ENCODE measurements around the gene POLR3B. TPM values are rescaled to one million over a fixed set of nuclear protein-coding genes. Genes with fewer than 3 reads are reported as not detected.

POLR3B gene
- polyA plus RNA-seq, 3 donors, result 15.3 to 18.2 (median 15.8) TPM

- DNase-seq (ENCODE audit: extremely low read depth in 1 of 11, low read depth in 9 of 11, low spot score in 4 of 11), result peak in 6 of 11 donors; percentile 8 to 44 (median 24)
Observed at GRCh38 chr12:106386813-106387535, 29.4 kb downstream of the POLR3B start.

- DNase-seq (ENCODE audit: extremely low read depth in 1 of 11, low read depth in 9 of 11, low spot score in 4 of 11), result no peak
Observed at GRCh38 chr12:106387848-106388377, 30.4 kb downstream of the POLR3B start.

DNA sequence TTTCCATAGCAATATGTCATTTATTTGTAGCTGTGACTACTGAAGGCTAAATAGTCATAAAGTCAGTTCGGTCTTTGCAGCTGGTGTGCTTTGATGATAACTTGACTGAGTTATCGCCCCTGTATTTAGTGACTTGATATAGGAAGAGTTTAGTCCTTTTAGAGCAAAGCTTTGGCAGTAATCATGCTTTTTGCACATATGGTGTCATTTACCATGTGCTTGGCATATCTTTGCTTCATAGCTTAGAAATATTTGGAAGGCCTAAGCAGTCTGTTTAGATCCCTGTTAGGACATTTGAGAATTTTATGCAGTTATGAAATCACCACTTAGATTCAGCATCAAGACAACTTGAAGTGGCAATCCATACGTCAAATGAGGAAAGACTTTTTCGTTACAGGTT, 31.6 kb downstream of the POLR3B start:
- peak in 4 of 11 donors; percentile 3 to 13 (median 8) for DNase-seq (ENCODE audit: extremely low read depth in 1 of 11, low read depth in 9 of 11, low spot score in 4 of 11)

DNA sequence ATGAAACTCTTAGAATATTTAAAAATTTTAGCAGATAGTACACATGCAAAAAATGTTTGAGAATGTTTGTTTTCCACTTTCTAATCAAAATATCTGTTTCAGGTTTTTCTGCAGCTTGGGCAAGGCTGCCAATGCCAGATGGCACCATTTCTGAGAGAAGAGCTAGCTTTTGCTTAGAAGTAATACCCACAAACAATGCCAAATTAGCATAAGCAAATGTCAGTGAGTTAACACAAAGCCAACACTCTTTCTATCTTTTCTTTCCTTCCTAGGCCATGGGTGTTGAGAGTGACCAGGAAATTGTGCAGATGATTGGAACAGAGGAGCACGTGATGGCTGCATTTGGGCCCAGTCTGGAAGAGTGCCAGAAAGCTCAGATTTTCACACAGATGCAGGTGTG, 35.2 kb downstream of the POLR3B start:
- no peak for DNase-seq (ENCODE audit: extremely low read depth in 1 of 11, low read depth in 9 of 11, low spot score in 4 of 11)

- no peak for DNase-seq (ENCODE audit: extremely low read depth in 1 of 11, low read depth in 9 of 11, low spot score in 4 of 11)
Observed at GRCh38 chr12:106409878-106410277, 52.3 kb downstream of the POLR3B start.

DNA sequence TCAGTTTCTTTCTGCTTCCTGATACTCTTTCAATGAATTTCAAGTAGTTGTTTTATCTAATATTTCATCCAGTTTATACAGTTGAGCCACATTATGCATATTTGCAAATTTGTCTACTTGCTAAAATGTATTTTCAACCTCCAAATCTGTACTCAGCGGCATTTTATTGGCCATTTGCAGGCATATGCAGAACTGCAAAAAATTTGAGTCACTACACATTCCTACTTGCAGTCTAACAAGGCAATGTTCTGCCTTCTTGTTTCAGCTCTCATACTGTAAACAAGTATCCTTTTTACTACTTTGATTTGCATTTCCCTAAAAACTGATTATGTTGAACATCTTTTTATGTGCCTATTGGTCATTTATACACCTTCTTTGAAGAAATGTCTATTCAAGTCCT, 55.0 kb downstream of the POLR3B start:
- no peak for DNase-seq (ENCODE audit: extremely low read depth in 1 of 11, low read depth in 9 of 11, low spot score in 4 of 11)

DNA sequence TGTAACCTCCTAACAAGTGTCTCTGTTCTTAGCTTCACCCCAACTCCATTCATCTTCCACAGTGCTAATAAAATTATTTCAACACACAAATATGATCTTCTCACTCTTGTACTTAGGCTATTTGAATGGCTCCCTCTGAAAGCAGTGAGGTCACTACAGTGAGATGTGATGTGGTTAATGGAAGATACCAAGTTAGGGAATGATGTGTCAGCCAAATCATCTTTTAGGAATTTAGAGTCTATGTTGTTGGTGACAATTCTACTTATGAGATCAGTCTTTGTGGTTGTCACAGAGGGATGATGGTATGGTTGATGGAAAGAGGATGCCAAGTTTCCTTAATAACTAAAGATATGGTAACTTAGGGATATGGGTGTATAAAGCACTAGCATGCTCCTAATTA, 57.6 kb downstream of the POLR3B start:
- DNase-seq (ENCODE audit: extremely low read depth in 1 of 11, low read depth in 9 of 11, low spot score in 4 of 11), result no peak

GRCh38 chr12:106416273-106416672, 58.7 kb downstream of the POLR3B start:
- DNase-seq (ENCODE audit: extremely low read depth in 1 of 11, low read depth in 9 of 11, low spot score in 4 of 11), result no peak

DNA sequence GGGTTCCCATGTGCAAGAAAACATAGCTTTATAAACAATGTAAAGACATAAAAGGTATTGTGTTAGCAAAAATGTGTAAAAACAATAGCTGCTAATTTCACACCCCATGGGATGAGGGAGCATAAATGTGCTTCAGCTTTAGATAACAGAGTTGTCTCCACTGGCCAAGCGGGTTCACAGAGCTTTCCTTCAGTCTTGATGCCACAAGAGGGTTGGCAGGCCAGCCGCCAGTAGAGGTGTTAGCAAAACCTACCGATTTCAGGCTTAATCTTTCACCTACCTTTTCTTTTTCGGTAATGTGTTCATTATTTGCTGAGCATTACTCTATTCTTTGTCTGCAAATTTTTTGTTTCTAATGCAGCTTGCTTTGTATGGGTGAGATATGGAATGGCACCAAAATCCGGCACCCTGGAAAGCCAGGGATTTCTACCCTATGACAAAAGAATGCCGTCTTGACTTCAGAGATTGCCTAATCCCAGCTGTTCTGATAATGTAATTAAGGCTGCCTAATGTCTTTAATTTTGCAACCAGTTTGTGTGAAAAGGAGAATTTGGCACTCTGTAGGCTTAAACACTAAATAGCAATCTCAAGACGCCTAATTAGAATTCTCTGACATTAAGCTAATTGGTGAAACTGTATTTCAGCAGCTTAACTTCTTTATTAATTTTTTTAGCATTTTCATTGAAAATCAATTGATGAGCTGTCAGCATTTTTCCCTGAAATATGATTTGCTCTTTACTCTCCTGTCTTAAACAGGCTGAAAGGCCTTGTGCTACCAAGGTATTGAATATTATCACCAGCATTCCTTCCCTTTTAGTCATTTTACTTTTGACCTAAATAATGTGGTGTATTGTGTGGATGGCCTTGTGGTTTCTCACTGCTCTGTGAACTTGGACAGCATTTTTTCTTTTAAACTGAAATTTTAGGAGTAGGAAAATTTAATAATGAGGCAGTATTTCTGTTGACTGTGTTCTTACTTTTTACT, 60.7 kb downstream of the POLR3B start:
- DNase-seq (ENCODE audit: extremely low read depth in 1 of 11, low read depth in 9 of 11, low spot score in 4 of 11), result no peak

DNA sequence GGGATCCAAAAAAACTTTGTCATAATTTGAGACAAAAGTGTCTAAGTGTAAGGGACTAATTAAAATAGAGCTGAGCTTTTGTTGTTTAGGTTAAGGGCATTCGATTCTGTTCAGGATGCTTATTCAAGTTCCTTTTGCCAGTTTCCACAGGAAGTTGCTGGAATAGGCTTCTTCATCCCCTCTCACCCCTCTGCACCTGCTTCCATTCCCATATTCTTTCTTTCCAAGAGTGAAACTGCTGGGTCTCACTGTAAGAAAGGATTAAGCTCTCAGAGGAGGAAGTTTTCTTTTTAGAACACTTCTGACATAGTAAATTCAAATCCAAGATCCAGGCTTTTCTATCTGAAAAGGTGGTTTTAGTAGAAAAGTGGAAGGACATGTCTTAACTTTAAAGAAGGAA, 61.4 kb downstream of the POLR3B start:
- no peak for DNase-seq (ENCODE audit: extremely low read depth in 1 of 11, low read depth in 9 of 11, low spot score in 4 of 11)

- no peak for DNase-seq (ENCODE audit: extremely low read depth in 1 of 11, low read depth in 9 of 11, low spot score in 4 of 11)
Observed at GRCh38 chr12:106423291-106423690, 65.7 kb downstream of the POLR3B start.

GRCh38 chr12:106425061-106425702, 67.6 kb downstream of the POLR3B start:
- no peak for DNase-seq (ENCODE audit: extremely low read depth in 1 of 11, low read depth in 9 of 11, low spot score in 4 of 11)

DNA sequence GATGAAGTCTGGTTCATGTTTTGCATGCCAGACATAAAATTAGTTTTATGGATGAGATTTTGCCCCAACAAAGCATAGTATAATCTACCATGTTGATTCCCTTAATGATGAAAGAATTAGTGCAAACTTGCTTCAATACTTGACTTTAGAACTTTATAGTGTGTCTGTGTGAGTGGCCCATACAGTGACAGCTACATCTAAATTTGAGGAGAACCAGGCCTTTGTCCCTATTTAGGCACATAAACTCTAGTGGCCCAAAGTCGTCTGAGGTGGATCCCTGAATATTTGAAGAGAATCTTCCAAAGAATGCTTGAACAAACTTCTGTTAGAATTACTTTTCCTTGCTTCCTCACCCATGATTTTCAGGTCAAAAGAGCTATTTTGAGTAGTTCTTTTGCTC, 70.4 kb downstream of the POLR3B start:
- DNase-seq (ENCODE audit: extremely low read depth in 1 of 11, low read depth in 9 of 11, low spot score in 4 of 11), result no peak

DNA sequence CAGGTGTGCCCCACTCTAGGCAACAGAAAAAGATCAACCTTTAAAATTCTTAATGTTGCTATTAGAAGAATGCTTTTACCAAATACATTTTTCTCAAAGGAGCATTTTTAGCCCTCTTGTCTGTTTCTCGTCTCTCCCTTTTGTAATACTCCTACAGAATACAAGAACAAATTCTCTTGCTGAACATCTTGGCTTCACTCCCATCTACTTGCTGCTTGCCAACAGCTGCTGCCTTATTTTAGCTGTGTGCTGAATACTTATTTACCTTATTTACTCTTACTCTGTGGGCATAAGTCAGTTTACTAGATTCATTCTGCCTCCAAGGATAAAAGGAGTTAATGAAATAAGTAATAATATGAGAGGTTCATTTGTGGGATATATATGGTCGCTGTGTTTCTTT, 70.8 kb downstream of the POLR3B start:
- peak in 2 of 11 donors; percentile 6 for DNase-seq (ENCODE audit: extremely low read depth in 1 of 11, low read depth in 9 of 11, low spot score in 4 of 11)

DNA sequence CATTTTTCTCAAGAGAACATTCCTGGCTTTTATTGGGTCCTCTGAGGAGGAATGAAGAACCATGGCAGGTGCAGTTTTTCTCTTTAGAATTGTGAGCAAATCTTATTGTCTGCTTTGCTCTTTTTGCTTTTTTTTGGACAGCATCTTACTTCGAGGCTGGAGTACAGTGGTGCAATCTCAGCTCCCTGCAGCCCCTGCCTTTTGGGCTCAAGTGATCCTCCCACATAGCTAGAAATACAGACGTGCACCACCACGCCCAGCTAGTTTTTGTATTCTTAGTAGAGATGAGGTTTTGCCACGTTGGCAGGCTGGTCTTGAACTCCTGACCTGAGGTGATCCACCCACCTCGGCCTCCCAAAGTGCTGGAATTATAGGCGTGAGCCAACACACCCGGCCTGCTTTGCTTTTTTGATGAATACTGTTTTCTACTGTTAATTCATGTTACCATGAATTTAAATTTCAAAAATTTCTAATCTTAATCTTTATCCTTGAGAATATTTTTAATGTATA, 71.5 kb downstream of the POLR3B start:
- DNase-seq (ENCODE audit: extremely low read depth in 1 of 11, low read depth in 9 of 11, low spot score in 4 of 11), result no peak

- no peak for DNase-seq (ENCODE audit: extremely low read depth in 1 of 11, low read depth in 9 of 11, low spot score in 4 of 11)
Observed at GRCh38 chr12:106429636-106430035, 72.1 kb downstream of the POLR3B start.

GRCh38 chr12:106431839-106432411, 74.4 kb downstream of the POLR3B start:
- DNase-seq (ENCODE audit: extremely low read depth in 1 of 11, low read depth in 9 of 11, low spot score in 4 of 11), result no peak

- no peak for DNase-seq (ENCODE audit: extremely low read depth in 1 of 11, low read depth in 9 of 11, low spot score in 4 of 11)
Observed at GRCh38 chr12:106433055-106433454, 75.5 kb downstream of the POLR3B start.

GRCh38 chr12:106434526-106434925, 77.0 kb downstream of the POLR3B start:
- no peak for DNase-seq (ENCODE audit: extremely low read depth in 1 of 11, low read depth in 9 of 11, low spot score in 4 of 11)

Data from renal cortex interstitium (tissue), 11 donors.